GM23248 (cell line): ENCODE measurements around the gene TCF4. TPM values are rescaled to one million over a fixed set of nuclear protein-coding genes. Genes with fewer than 3 reads are reported as not detected.

Experiments
- DNase-seq: peaks from one replicate; pipeline ENCODE4 v3.0.0-alpha.2; 2015
- H2AFZ ChIP-seq: fragments of 200-600 bp; sonication (generic); 2 replicates; pipeline ENCODE4 v1.6.1; 2016; ENCODE audit warnings: antibody characterized with exemption
- H3F3A ChIP-seq: fragments of 200-600 bp; sonication (generic); 2 replicates; pipeline ENCODE4 v1.6.1; 2016; ENCODE audit warnings: mild to moderate bottlenecking, antibody characterized with exemption, mixed run types; ENCODE audit not compliant: insufficient read depth
- H3K27ac ChIP-seq: fragments of 200-600 bp; sonication (generic); 2 replicates; pipeline ENCODE4 v1.5.1; 2016; ENCODE audit warnings: mild to moderate bottlenecking
- H3K27me3 ChIP-seq: fragments of 200-600 bp; sonication (generic); replicated peaks from 2 replicates; pipeline ENCODE4 v1.6.1; 2016; ENCODE audit warnings: mild to moderate bottlenecking; ENCODE audit not compliant: insufficient read depth
- H3K36me3 ChIP-seq: fragments of 200-600 bp; sonication (generic); 2 replicates; pipeline ENCODE4 v1.6.1; 2016; ENCODE audit warnings: low read depth, mild to moderate bottlenecking
- H3K4me1 ChIP-seq: fragments of 200-600 bp; sonication (generic); 2 replicates; pipeline ENCODE4 v1.6.1; 2016; ENCODE audit warnings: mild to moderate bottlenecking; ENCODE audit not compliant: insufficient read depth
- H3K4me2 ChIP-seq: fragments of 200-600 bp; sonication (generic); one replicate; pipeline ENCODE4 v1.6.1; 2016; ENCODE audit warnings: mild to moderate bottlenecking; ENCODE audit not compliant: unreplicated experiment
- H3K4me3 ChIP-seq: fragments of 200-600 bp; sonication (generic); 2 replicates; pipeline ENCODE4 v1.5.1; 2016; ENCODE audit warnings: mild to moderate bottlenecking
- H3K79me2 ChIP-seq: fragments of 200-600 bp; sonication (generic); 2 replicates; pipeline ENCODE4 v1.6.1; 2016; ENCODE audit warnings: mild to moderate bottlenecking; ENCODE audit not compliant: insufficient read depth
- H3K9ac ChIP-seq: fragments of 200-600 bp; sonication (generic); 2 replicates; pipeline ENCODE4 v1.6.1; 2016; ENCODE audit warnings: mild to moderate bottlenecking
- H3K9me2 ChIP-seq: fragments of 200-600 bp; sonication (generic); 2 replicates; pipeline ENCODE4 v1.6.1; 2016; ENCODE audit warnings: mixed run types, mild to moderate bottlenecking, moderate library complexity; ENCODE audit not compliant: insufficient read depth
- H3K9me3 ChIP-seq: fragments of 200-600 bp; sonication (generic); one replicate; pipeline ENCODE4 v1.6.1; 2017; ENCODE audit warnings: low read depth
- H4K20me1 ChIP-seq: fragments of 200-600 bp; sonication (generic); 2 replicates; pipeline ENCODE4 v1.6.0; 2016; ENCODE audit not compliant: insufficient read depth
- EZH2 ChIP-seq: fragments of 200-600 bp; sonication (generic); IDR thresholded peaks from 2 replicates; pipeline ENCODE4 v1.6.1; 2018; ENCODE audit warnings: antibody characterized with exemption, mild to moderate bottlenecking; ENCODE audit not compliant: insufficient read depth, poor library complexity, severe bottlenecking
- EZH2phosphoT487 ChIP-seq: fragments of 200-600 bp; sonication (generic); IDR thresholded peaks from 2 replicates; pipeline ENCODE4 v1.6.1; 2018; ENCODE audit warnings: antibody characterized with exemption, moderate library complexity, mild to moderate bottlenecking, low read depth; ENCODE audit not compliant: insufficient read depth
- WGBS, 2 experiments: methylation state at CpG; one replicate each; pipeline ENCODE4 v1.1.6; 2015 to 2017; ENCODE audit warnings: low lambda C conversion rate in 2 of 2, low coverage in 1 of 2; ENCODE audit errors: missing lambda C conversion rate in 2 of 2; 5-methylcytosine and 5-hydroxymethylcytosine counted together
- in situ Hi-C: fragments of 300-500 bp; cut with MboI; formaldehyde crosslinking; loops from 2 replicates; pipeline ENCODE4 v1.15.0; 2020
- polyA plus RNA-seq: library from polyadenylated mRNA; unstranded; fragments of >200 nt; fragmentation: Nextera tagmentation; extraction: Ambion mirVana; gene quantifications from 2 replicates; pipeline ENCODE4 v1.2.1, GENCODE V29; 2016
- total RNA-seq: library from RNA; depleted of rRNA; stranded (reverse); fragments of >200 nt; shearing (Covaris generic); gene quantifications from 2 replicates; pipeline ENCODE4 v1.2.3, GENCODE V29; 2014

TCF4 gene
- total and polyA plus RNA-seq, 2 experiments from 2014 or later, result 54.5 to 59.3 TPM

- Histone ChIP-seq H3K9me3 (no peaks in the 10 kb centered on the region), H3K9me2 (no peaks in the 10 kb centered on the region), H3F3A (peaks cover 18% of the 10 kb centered on the region), H4K20me1 (no peaks in the 10 kb centered on the region), H3K79me2 (peaks cover 76% of the 10 kb centered on the region), H3K4me3 (peak overlapping the region; percentile 88), H2AFZ (peak overlapping the region; percentile 81), H3K27me3 (no peaks in the 10 kb centered on the region), H3K4me2 (peak overlapping the region; percentile 91), H3K4me1 (peaks cover 26% of the 10 kb centered on the region), H3K27ac (peak overlapping the region; percentile 88), H3K36me3 (no peaks in the 10 kb centered on the region; the same call in 1 of the 2 replicates), H3K9ac (peak overlapping the region; percentile 89)
- DNase-seq, result peak; percentile 49
- in situ Hi-C loops, result loop anchor here (10.0 kb wide), 2 partner anchors 269 to 989 kb away; no protein-coding TSS in a partner anchor
- no peak for TF ChIP-seq EZH2phosphoT487
- TF ChIP-seq EZH2, result no peak
- 2 to 4% methylated on average over 10 to 11 of the region's 11 CpGs for WGBS, 2 experiments
These were observed 2.0 kb downstream of the TCF4 start for GRCh38 chr18:55585920-55586561.

DNA sequence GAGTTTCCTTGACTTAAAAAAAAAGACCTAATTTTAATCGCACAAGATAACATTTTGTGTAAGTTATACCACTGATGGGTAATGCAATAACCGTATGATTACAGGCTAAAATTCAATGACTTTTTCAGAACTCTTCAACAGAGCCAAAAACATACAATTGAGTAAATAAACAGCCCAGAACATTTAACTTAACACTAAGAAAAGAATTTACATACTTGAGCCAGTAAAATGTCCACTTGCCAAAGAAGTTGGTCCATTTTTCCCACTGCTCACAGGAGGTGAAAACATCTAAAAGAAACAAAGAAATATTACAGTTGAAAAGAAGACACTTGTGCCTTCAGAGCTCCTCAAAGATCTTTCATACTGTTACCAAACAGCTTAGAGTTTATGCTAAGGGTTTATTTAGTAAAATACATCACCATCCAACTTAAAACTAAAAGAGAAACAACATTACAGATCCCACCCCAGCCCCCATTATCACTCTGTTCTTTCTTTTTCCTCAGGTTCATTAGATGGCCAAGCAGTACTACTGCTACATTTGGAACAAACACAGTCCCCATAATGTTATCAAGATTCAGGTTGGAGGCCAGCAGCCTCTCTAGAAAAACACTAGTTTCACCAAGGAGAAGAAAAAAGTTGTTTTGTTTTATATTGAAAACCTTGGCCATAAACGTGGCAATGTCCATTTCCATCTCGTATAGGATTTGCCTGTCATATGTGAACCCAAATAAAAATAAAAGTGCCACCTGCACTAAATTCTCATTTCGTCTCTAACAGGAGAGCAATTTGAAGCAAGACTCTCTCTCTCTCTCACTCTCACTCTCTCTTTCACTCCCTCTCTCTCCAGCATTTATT, 2.7 kb downstream of the TCF4 start:
- 0 out of 2 replicates have a peak, but pooled peaks have one; percentile 26 for TF ChIP-seq EZH2phosphoT487
- no peak for TF ChIP-seq EZH2
- peak; percentile 19 for DNase-seq
- Histone ChIP-seq H3K4me2 (peak overlapping the region; percentile 91), H3K9me3 (no peaks in the 10 kb centered on the region), H3K4me1 (peaks cover 28% of the 10 kb centered on the region), H3K4me3 (peak overlapping the region; percentile 88), H2AFZ (peak overlapping the region; percentile 81), H3F3A (peaks cover 18% of the 10 kb centered on the region), H3K9me2 (no peaks in the 10 kb centered on the region), H3K27ac (peak overlapping the region; percentile 88), H3K36me3 (no peaks in the 10 kb centered on the region; the same call in 1 of the 2 replicates), H3K79me2 (peaks cover 84% of the 10 kb centered on the region), H3K27me3 (no peaks in the 10 kb centered on the region), H4K20me1 (no peaks in the 10 kb centered on the region), H3K9ac (peak overlapping the region; percentile 89)
- WGBS, 2 experiments, result 12 to 13% methylated on average over 5 of the region's 5 CpGs
- in situ Hi-C loops, result loop anchor here (10.0 kb wide), 2 partner anchors 270 to 990 kb away; no protein-coding TSS in a partner anchor

- no peak for DNase-seq
- Histone ChIP-seq H3K27ac (no peak overlapping the region), H3K9me2 (no peaks in the 10 kb centered on the region), H2AFZ (no peak overlapping the region), H3K4me3 (0 out of 2 replicates have a peak overlapping the region, but pooled peaks have one; percentile 88), H3K9ac (peak overlapping the region; percentile 89; the same call in 1 of the 2 replicates), H3F3A (peaks cover 14% of the 10 kb centered on the region), H3K4me2 (peak overlapping the region; percentile 91), H3K4me1 (peaks cover 35% of the 10 kb centered on the region), H4K20me1 (no peaks in the 10 kb centered on the region), H3K79me2 (peaks cover 92% of the 10 kb centered on the region), H3K36me3 (no peaks in the 10 kb centered on the region; the same call in 1 of the 2 replicates), H3K27me3 (no peaks in the 10 kb centered on the region), H3K9me3 (no peaks in the 10 kb centered on the region)
- no peak for TF ChIP-seq EZH2
- no peak for TF ChIP-seq EZH2phosphoT487
- 65 to 71% methylated on average over 2 of the region's 2 CpGs for WGBS, 2 experiments
- in situ Hi-C loops, result loop anchor here (5.0 to 10.0 kb wide), 3 partner anchors 167 to 991 kb away; no protein-coding TSS in a partner anchor
These were observed 3.8 kb downstream of the TCF4 start for GRCh38 chr18:55584201-55584600.

DNA sequence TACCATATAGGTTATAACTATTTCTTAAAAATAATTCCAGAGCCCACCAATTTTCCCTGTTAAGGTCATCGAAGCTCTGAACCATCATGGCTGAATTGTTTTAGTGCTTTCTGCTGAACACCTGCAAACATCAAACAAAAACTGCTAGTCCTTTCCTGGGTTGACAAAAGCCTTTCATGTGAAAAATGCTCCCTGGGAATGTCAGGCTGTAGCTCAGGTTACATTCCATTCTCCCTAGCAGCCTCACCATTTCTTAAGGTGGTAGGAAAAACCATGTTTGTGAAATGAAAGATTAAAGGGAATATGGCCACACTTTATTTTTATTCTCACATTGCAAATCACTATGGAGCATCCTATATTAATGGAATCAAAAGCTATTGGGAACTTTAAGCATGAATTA, 5.7 kb downstream of the TCF4 start:
- Histone ChIP-seq H3K36me3 (peaks cover 5% of the 10 kb centered on the region; the same call in 1 of the 2 replicates), H3K4me3 (no peak overlapping the region), H3F3A (peaks cover 5% of the 10 kb centered on the region; the same call in 1 of the 2 replicates), H3K4me1 (peaks cover 35% of the 10 kb centered on the region), H2AFZ (no peak overlapping the region), H4K20me1 (no peaks in the 10 kb centered on the region), H3K9me2 (no peaks in the 10 kb centered on the region), H3K79me2 (peaks cover 98% of the 10 kb centered on the region), H3K27me3 (no peaks in the 10 kb centered on the region), H3K4me2 (no peak overlapping the region), H3K9ac (no peak overlapping the region), H3K27ac (no peak overlapping the region), H3K9me3 (no peaks in the 10 kb centered on the region)
- in situ Hi-C loops, result loop anchor here (5.0 to 10.0 kb wide), 3 partner anchors 165 to 992 kb away; no protein-coding TSS in a partner anchor
- no peak for DNase-seq
- 95 to 97% methylated on average over 1 of the region's 1 CpG for WGBS, 2 experiments
- TF ChIP-seq EZH2, result no peak
- no peak for TF ChIP-seq EZH2phosphoT487
